ENCODE data around the gene ATOX1.
"Not testable (repeated sequence)": the region's sequence is repeated elsewhere in the genome, so short reads cannot be mapped to it uniquely, and the experiment has no call there.

Gene ATOX1

DNA sequence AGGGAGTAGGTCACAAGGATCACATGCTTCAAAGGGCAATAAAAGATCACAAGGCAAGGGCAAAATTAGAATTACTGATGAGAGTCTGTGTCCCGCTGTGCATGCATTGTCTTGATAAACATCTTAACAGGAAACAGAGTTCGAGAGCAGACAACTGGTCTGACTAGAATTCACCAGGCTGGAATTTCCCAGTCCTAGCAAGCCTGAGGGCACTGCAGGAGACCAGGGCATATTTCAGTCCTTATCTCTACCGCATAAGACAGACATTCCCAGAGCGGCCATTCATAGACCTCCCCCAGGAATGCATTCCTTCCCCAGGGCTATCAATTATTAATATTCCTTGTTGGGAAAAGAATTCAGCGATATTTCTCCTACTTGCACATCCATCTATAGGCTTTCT is 28.8 kb downstream of the ATOX1 start:
- not testable (repeated sequence) for DNase-seq

DNA sequence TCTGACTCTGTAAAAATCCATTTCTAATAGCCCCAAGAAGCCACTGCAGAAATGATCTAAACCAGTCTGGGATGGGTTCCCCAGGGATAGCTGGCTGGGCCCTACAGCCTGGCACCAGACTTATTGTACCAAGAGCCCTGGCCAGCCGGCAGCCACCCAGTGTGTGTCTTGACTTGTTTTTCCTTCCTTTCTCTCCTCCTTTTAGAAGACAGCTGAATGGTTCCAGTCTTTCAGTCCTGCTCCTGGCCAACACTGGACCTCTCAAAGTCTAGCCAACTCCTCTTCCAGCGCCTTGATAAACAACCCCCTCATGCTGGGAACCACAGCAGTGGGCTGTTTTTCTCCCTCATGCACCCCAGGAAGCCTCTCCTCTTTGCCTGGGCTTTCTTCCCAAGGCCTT is 34.1 kb downstream of the ATOX1 start:
- no peak for DNase-seq

DNA sequence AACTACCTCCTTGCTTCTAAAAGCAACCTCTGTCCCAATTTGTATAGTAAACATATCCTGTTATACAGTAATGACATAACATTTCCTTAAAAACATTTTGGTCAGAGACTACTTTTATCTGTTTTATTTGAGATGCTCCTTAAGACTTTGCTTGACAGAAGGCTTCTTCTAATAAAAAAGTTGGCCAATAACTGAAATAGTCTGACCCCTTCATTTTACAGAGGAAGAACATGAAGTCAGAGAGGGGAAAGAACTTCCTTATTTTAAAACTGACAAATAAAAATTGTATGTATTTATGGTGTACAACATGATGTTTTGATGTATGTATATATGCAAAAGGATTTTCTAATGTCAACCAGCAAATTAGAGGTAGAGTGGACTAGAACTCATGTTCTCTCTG is 35.9 kb downstream of the ATOX1 start:
- DNase-seq: no peak

DNA sequence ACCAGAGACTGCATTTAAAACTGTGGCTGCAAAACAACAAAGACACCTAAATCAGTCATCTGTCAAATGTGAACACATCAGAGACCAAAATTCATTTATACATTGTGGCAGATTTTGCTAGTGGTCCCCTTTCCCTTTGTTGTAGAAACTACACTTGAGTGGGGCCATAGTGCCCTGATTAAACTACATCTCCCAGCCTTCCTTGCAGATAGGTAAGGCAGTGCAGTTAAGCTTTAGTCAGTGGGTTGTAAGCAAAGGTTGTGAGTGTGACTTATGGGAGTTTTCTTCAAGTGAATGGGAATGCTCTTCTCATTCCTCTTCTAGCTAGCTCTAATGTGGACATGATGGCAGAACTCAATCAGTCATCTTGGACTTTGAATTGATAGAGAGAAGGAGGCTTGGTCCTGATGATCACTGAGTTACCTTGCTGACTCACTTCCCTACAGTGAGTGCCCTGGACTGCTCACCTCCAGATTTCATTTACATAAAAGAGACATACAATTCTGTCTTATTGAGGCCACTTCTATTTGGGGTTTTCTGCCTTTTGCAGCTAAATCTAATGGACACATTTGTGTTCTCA is 36.5 kb downstream of the ATOX1 start:
- DNase-seq: no peak

DNA sequence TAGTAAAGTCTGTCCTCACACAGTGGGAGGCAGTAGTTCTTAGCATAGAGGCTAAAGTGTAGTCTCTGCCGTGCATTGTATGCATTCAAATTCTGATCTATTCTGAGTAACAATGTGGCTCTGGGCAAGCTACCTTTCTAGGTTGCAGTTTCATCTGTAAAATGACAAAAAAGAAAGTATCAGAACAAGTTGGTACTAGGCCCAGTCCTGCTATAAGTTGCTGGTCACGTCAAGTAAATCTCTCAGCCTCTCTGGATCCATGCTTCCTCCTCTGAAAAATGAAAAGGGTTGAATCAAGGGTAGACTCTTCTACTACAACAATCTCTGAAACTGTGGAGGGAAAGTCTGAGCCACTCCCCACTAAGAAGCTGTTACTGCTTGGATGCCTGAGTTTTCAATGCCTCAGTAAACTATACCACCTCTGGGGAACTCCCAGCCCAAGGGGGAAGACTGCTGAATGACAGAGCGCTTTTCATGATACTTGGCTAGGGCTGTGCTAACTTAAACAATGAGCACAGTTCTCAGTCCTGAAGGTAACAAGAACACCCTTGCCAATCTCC is 37.3 kb downstream of the ATOX1 start:
- no peak for DNase-seq

DNA sequence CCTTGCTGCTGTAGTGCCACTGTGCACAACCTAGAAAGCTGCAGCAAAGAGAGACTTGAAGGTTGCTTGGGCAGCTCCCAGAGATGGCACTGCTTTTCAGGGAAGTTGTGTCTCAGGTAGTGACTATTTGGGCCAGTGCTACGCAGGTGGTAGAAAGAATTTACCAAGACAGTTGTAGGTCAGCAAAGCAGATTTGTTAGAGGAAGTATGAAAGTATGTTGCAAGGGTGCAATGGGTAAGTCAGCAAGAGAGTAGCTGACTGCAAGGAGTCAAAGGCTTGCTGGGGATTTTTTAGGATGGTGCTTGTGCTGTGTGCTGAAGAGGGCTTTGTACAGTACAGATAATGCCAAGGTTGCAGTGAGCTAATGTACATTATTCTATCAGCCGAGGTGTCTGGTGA is 38.2 kb downstream of the ATOX1 start:
- DNase-seq: no peak

DNA sequence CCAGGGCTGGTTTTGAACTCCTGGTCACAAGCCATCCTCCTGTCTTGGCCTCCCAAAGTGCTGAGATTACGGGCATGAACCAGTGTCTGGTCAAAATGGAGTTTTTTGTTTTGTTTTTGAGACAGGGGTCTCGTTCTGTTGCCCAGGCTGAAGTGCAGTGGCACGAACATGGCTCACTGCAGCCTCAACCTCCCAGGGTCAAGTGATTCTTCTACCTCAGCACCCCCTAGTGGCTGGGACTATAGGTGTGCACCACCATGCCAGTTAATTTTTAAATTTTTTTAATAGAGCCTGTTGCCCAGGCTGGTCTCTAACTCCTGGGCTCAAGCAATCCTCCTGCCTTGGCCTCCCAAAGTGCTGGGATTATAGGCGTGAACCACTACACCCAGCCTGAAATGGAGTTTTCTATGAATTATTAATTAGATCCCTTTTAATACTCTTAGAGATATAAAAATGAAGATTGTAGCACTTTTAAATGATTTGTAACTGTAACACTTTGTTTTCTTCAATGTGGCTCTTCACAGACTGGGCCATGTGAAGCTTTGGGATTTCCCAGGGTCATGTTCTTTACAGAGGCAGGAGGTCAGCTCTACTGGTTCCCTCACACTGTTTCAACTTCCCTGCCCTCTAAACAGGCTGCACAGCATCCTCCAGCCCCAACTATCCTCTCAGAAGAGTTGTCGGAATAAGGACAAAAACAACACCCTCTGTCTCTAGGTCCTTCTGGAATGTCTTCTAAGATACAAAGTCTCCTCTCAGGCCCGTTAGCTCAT is 39.0 kb downstream of the ATOX1 start:
- DNase-seq: no peak

DNA sequence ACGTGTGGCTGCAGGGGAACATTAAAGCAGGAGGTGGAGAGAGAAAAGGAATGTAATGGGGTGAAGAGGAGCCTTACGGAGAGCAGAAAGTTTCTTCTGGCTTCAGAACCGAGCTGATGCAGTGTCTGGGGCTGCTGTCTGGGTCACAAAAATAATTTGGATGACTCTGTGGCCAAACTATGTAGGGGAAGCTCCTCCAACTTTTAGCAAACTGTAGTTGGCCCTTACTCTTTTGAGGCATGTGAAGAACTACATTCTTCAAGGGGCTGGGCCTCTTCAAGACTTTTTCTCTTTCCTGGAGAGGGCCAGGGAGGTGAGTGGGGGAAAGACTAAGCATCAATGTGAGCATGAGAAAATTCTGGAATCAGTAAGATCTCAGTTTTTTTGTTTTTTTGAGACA is 39.8 kb downstream of the ATOX1 start:
- DNase-seq: no peak

DNA sequence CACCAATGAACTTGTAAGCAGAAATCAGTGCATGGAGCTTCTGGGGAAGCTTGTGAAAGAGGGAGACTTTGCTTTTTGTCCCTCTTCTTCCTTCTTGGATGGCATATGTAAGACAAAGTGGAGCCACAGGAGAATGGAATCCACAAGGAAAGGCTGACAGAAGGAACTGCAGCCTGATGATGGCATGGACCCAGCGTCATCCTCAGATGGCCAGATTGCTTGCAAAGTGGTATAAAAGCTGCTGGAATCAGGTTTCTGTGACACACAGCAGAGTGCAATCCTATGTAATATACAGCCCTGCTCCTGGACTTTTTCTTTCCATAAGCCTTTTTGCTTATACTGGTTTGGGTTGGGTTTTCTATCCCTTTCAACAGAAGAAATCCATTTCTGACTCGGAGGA is 40.3 kb downstream of the ATOX1 start:
- DNase-seq: no peak

DNA sequence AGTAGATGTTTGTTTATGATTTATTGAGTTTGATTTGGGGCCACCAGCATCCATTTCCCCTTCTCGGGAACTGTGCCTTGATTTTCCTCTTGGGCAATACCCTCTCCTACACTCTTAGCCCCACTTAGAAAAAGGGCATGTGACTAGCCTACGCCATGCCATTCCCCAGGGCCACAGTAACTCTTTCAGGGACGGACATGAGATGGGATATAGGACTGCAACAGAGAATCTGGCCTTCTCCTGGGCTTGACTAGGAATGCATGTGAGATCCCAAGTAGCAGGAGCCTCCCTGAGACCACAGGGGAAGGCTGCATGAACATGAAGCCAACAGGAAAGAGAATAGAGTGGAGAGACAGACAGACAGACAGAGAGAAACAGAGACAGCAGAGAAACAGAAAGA is 41.0 kb downstream of the ATOX1 start:
- no peak for DNase-seq

DNA sequence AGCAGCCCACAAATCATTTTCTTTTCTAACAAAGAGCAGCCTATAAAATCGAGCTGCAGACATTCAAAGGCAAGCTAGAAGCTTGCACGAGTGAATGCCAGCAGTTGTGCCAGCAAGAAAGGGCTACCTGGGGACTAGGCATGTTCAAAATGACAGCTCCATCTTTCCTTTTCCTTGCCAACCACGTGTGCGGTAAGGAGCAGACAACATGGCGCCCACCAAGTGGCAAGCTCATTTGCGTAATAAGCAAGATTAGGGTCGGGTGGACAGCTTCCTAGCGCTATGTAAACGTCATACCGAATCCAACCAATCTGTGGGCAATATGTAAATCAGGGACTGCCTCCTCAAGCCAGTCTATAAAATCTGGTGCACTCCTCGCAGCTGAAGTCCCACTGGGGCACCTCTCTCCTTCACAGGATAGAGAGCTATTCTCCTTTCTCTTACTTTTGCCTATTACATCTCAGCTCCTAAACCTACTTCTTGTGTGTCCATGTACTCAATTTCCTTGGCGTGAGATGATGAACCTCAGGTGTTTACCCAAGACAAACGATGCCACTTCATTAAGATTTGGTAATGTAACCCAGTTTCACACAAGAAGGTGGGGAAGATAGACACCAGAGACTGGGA is 49.2 kb downstream of the ATOX1 start:
- no peak for DNase-seq

DNA sequence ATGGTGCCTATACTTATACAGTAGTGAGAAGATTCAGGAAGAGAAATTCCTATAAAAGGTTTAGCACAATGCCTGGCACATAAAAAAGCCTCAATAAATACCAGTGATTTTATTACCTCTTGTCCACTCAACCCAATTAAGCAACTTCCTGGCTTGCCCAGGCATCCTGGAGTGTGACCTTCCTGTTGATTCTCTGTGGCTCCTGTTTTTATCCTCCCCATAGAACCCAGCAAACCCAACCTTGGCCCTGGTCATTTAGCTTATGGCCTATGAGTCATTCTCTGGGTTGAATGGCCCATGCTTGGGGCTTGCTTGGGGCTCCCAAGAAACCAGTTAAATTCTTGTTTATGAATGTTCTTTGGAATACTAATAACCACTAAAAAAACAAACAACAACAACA is 50.3 kb downstream of the ATOX1 start:
- DNase-seq: no peak

DNA sequence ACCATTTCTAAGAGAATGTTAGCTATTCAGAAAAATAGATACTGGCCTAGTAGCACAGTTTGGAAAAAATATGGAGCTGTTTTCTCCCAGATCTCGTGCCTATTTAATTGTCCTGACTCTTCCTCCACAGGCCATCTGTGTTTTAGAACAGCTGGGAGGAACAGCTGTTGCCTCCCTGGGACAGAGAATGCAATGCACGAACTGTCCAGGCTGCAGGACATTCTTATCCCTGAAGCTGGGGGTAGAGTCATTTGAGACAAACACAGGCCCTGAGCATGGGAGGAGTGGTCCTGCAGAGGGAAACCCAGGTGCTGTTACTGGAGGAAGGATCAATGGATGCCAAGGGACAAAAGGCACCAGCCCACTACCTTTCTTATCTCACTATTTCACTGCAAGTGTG is 50.9 kb downstream of the ATOX1 start:
- no peak for DNase-seq

DNA sequence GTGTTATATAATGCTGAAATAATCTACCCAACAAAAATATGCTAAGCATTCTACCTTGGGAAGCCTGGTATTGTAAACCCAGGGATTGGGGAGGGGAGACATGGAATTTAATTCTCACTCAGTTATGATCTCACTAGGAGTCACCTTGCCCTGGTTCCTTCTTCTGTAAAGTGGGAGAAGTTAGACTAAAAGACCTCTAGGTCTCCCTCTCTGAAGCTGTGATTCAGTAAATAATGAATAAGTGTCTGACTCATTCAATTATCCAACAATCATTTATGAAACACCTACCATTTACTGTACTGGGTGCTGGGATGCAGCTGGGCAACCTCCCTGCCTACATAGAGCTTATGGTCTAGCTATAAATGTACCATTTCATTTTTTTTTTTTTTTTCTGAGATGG is 51.5 kb downstream of the ATOX1 start:
- DNase-seq: no peak

DNA sequence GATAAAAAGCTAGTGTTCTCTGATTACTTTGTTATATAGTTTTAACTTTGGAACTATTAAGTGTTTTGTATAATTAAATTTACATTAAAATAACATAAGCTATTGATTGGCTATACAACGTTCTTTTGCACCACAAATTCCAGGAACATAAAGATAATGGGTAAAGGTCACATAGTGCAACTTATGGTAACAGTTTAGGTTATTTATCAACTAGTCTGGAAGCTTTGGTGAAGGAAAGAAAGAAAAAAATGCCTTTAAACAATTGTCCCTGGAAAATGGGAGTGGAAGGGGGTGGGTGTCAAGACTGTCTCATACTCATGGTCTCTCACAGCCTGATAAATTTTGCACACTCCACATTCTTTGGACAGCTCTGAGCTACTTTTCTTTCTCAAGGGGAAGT is 54.7 kb downstream of the ATOX1 start:
- no peak for DNase-seq

DNA sequence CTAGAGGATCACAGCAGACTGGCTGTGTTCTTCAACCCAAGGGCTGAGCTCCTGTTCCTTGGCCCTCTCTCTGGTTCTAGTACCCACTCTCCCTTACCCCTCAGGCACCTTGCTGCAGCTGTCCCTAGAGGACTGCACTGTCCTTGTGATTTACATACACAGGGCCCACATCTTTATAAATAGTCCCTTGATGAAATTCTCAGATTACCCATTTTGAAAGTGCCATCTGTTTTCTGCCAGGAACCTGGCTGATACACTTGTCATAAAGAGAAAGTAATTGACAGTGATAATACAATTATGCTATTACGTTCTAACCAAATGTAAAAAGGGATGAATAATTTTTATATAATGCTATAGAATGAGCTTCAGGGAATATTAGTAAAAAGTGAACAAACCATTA is 55.2 kb downstream of the ATOX1 start:
- no peak for DNase-seq

DNA sequence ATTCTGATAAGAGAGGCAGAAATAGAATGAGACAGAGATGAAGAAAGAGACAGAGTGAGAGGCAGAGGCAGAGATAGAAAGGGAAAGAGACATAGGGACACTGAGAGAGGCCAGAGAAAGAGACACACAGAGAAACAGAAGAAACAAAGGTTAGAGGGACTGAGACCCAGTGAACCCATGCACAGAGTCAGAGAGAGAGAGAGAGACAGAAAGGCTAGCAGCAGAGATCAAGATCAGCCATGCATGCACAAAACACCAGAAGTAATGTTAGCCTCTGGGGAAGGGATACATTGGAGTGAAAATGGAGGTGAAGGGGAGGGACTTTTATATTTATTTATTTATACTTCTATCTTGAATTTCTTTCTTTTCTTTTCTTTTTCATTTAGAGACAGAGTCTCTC is 57.6 kb downstream of the ATOX1 start:
- DNase-seq: no peak

DNA sequence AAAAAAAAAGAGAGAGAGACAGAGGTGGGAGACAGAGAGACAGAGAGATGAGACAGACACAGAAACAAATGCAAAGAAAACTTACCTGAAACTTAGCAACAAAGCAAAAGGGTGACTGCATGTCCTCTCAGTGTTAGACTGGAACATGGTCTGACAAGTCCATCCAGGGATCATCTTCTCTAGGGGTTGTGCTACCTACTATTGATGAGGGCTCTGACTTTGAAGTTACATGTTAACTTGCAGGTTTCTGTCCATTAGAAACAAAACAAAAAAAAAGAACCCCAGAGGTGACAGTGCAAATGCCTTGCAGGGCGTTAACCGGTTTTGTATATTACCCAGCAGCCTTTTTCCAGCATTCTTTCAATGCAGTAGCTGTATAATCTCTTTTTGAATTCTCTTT is 58.1 kb downstream of the ATOX1 start:
- DNase-seq: no peak

DNA sequence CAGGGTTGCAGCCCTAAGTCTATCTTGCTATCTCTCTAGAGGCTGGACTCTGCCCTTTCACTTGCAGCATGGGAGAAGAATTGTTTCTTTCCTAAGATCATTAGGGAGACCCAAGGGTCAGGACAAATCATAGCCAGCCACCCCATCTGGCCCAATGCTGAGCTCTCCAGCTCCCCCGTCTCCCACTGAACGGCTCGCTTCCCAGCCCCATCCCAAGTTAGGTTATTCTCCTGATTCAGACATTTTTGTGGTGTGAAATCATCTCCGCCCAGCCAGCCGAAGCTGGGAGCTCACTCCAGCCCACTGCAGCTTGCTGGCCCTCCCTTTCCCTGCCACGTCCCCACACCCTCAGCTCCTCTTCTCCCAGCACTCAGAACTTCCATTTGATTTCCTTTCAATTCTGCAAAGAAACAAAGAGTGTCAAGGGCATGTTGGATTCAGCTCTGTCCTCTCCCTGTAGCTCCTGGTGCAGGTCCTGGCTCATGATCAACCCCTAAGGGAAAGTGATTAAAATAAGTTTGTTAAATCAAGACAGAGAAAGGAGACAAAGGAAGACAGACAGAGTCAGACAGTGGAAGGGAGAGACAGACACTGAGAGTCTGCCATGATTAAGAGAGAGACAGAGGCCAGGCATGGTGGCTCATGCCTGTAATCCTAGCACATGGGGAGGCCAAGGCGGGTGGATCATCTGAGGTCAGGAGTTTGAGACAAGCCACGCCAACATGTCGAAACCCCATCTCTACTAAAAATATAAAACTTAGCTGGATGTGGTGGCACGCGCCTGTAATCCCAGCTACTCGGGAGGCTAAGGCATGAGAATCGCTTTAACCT is 59.1 kb downstream of the ATOX1 start:
- no peak for DNase-seq

DNA sequence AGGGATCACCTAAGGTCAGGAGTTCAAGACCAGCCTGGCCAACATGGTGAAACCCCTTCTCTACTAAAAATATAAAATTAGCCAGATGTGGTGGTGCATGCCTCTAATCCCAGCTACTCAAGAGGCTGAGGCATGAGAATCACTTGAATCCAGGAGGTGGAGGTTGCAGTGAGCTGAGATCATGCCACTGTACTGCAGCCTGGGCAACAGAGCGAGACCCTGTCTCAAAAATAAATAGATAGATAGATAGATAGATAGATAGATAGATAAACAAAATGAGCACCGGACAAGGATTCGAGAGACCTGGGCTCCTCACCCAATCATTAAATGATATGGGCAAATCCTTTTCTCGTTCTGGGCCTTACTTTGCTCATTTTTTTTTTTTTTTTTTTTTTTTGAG is 60.4 kb downstream of the ATOX1 start:
- DNase-seq: not testable (repeated sequence)

DNA sequence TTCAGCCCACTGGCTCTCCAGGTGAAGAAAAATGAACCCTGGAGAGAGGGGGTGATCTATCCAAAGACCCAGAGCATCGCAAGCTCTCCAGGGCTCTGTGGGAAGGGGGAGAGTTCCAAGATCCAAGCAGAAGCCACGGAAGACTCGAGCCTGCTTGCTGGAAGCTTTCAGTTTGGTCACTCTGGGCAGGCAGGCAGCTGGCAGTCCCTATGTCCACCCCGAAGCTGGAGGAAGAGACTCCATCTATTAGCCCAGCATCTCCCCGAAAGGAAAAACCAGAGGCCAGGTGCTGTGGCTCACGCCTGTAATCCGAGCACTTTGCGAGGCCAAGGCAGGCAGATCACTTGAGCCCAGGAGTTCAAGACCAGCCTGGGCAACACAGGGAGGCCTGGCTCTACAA is 61.0 kb downstream of the ATOX1 start:
- DNase-seq: no peak

DNA sequence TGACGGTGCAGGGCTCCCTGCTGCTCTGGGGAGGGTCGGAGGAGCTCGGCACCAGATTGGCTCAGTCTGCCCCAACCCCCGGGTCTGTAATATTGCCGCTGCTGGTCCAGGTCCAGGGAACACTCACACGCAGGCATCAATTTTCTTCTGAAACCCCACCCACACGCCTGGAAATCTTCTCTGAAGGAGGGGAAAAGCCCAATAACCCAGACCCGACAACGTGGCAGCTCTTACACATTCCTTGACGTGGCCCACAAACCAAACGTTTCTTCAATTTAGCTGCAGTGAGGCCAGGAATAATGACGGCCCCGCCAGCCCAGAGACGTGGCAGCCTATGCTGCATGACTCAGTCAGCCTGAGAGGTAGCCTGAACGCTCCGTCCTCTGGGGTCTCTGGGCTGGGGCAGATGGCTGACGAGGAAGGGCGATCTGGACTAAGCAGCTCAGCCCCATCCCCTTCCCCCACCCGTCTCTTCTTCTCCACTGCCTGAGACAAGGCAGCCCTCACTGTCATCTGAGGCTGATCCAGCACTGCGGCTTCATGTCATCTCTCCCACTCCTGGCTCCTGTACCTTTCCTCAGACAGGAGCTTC is 61.9 kb downstream of the ATOX1 start:
- DNase-seq: no peak

DNA sequence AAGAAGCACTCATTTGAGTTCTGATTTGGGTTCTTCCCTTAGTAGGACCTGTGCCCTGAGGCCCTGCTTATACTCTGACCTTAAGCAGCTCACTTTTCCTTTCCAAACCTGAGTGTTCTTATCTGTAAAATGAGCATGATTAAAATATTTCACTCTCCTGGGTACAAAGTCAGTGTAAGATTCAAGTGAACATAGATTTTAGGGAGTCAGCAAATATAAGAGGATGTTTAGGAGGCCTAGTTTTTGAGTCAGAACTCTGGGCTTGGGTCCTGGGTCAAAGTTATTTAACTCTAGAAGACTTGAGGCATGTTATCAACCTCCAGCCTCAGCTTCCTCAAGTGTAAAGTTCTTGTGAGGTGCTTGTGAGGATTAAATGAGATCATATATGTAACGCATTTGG is 63.0 kb downstream of the ATOX1 start:
- DNase-seq: no peak
